NCI-H345 treated with DMSO at 0.1 percent for 48 hours (cell line): ENCODE data around the gene PXDC1.
"Not testable (repeated sequence)": the region's sequence is repeated elsewhere in the genome, so short reads cannot be mapped to it uniquely, and the experiment has no call there.

Source experiments
- DNase-seq: peaks from one replicate; lab custom pipeline; 2025; ENCODE audit not compliant: unreplicated experiment; lab: John Stamatoyannopoulos, UW

The PXDC1 gene

DNA sequence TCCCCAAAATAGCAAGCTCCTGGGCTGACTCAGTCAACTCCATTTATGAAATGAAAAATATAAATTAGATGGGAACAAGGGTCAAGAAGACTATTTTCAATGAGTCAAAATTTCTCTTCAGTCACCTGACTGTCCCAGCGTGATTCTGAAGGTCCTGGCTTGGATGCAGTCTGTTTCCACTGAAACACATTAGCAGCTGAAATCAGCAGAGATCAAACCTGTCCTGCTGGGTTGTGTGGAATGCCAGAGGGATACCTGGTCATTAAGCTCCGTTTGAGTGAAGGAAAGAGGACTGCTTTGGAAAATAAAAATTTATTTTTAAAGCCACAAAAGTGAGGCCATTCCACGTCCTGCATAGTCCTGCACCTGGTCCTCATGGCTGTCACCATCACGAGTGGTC, 37.4 kb downstream of the PXDC1 start:
- DNase-seq, result no peak

GRCh38 chr6:3712827-3713665, 38.5 kb downstream of the PXDC1 start:
- no peak for DNase-seq

DNA sequence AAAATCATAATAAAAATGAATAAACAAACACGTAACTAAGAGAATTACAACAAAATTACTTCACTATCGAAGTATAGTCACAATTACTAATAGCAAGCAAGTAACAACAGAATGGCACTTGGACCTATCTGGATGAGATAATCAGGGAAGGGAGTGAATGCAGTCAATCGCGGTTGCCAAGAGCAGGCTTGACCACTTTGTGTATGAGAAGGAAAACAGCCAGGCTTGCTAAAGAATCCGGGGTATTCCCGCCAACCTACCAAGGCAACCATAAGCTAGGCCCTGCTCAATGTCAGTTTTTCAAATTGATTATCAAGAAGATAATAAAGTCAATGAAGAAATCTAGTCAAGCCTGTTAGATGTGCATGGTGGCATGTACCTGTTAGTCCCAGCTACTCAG, 39.7 kb downstream of the PXDC1 start:
- no peak for DNase-seq

GRCh38 chr6:3710403-3710802, 41.1 kb downstream of the PXDC1 start:
- DNase-seq, result no peak

DNA sequence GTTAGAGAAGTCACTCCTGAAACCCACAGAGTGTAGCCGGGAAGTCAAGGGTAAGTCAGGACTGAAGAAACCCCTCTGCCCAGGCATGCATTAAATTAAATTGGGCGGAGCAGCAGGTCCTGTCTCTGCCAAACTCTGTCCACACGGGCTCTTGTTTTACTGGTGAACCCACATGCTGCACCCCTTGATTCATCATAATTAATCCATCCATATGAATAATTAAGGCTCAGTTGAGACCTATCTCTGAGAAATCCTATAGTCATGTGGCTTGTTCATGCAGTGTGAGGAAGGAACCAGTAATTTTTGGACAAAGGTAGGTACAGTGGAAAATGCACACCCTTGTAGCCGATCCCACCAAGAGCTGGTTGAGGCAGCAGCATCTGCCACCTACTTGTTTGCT, 43.0 kb downstream of the PXDC1 start:
- no peak for DNase-seq

GRCh38 chr6:3707751-3708412, 43.6 kb downstream of the PXDC1 start:
- DNase-seq, result no peak

DNA sequence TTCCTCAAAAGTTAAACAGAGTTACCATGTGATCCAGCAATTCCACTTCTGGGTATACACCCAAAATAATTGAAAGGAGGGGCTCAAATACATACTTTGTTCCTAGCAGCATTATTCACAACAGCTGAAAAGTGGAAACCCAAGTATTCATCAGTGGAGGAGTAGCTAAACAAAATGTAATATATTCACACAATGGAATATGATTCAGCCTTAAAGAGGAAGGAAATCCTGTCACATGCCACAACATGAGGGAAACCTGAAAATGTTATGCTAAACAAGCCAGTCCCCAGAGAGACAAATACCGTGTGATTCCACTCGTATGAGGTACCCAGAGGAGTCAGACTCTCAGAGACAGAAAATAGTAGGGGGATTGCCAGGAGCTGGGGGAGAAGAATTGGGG, 44.5 kb downstream of the PXDC1 start:
- no peak for DNase-seq

DNA sequence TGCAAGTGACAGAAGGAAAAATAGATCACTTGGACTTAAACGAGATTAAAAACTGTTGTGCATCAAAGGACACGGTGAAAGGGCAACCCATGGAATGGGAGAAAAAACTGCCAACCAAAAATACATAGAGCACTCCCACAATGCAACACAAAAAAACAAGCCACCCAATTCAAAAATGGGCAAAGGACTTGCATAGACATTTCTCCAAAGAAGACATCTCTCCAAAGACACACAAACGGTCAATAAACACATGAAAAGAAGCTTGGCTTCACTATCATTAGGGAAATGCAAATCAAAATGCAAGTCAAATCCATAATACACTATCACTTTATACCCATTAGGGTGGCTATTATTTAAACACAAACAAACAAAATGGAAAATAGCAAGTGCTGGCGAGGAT, 45.0 kb downstream of the PXDC1 start:
- DNase-seq, result no peak

- DNase-seq, result no peak
These were observed 49.9 kb downstream of the PXDC1 start for GRCh38 chr6:3701631-3702030.

DNA sequence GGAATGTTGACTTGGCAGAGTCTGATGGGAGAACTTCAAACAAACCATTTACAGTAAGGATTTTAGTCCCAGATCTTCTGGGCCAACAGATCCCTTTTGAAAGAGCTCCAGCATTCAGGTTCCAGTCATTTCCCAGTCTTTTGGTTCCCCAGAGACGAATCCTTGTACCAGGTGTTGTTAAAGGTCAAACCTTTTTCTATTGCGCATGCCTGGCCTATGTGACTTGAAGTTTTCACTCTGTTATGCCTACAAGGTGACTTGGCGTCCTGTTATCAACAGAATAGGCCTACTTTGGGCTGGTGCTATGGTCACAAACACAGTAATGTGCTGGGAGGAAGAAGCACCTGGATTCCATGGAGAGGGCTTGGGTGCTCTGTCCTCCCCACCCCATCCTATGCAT, 52.3 kb downstream of the PXDC1 start:
- DNase-seq, result no peak

- DNase-seq, result no peak
These were observed 53.5 kb downstream of the PXDC1 start for GRCh38 chr6:3698021-3698420.

DNA sequence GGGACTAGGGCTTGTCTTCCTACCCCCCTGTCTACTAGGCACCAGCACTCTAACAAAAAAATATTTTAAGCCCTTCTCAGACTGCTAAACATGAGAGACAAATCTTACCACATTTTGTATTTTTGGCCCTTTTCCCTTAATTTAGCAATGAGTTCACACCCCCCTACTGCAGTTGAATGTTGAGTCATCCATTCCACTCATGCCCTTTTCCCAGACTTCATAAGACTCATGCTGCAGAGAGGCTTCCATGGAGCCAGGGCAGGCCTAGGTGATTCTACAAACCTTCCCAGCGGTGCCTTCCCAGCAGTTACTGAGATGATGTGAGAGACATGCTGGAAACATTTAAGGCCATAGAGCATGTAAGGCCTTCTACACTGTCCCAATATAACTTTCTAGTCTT, 53.9 kb downstream of the PXDC1 start:
- DNase-seq, result no peak

DNA sequence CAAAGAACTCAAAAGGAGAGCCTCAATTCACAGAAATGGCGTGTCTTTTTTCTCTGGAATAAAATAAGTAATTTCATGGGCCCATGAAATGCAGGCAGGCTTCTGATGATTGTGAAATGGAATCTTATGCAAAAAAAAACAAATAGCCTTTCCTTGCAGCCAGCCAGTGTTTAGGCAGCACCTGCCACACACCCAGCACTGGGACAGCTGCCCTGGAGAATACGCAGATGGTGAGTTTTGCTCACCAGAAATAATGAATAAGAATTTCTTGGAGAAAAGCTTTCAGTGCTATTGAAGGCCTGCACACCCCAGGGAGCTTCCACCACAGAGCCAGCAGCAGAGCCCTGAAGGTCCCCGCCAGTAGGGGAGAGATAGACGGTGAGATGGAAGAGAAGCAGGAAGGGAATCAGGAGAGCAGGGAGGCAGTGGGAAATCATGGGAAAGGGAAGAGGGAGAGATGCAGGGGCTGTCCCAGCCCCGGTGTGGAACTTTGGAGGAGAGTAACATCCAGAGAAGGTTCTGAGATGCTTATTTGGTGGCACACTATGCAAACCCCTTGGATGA, 54.9 kb downstream of the PXDC1 start:
- no peak for DNase-seq

- no peak for DNase-seq
These were observed 56.3 kb downstream of the PXDC1 start for GRCh38 chr6:3695065-3695817.

DNA sequence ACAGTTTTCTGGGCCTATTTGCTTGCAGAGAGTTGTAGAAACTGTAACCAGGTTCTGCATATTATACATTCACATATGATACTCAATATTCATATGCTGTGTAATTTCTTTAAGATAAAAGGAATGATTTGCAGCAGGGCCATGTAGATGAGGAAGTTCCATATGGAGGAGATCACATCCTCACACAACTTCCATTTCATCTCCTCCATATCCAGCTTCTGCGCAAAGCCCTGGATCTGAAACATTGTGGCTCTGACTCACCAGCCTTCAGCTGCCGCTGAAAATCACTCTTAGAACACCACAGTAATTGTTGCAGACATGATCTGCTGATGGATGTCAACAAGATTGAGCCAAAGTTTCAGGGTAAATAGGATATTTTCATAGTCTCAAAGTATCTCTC, 57.7 kb downstream of the PXDC1 start:
- no peak for DNase-seq

DNA sequence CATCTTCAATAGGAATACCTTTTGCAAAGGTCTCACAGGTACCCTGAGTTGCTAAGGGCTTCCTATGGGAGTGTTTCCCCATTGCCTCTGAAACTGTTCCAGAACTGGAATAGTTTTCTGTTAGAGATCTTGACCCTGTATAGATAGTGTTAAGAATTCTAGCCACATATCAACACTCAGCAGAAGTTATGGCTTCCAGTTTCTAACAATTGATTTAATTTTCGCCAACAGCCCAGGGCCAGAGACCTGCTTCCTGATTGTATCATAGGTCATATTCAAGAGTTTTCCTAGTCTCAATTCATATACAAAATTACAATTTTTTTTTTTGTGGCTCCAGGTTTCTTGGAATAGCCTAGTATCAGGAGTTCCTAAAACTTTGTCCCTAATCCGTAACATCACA, 61.0 kb downstream of the PXDC1 start:
- no peak for DNase-seq

- DNase-seq, result no peak
These were observed 63.7 kb downstream of the PXDC1 start for GRCh38 chr6:3687847-3688246.

DNA sequence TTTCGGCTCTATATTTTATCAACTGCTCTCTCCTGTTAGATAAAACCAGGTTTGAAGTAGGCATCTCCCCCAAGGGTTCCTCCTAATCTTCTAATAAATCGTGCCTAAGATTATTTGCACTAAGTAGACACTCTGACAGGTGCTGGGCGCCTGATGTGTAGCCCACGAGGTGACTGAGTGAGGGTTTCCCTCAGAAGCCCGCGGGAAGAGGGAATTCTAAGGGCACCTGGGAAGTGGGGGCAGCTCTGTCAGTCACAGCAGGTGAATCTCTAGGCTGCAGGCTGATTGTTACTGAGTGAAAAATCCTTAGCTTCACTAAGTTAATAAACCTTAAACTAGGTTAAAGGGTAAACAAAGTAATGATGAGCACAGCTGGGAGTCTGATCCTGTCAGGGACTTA, 68.2 kb downstream of the PXDC1 start:
- no peak for DNase-seq

DNA sequence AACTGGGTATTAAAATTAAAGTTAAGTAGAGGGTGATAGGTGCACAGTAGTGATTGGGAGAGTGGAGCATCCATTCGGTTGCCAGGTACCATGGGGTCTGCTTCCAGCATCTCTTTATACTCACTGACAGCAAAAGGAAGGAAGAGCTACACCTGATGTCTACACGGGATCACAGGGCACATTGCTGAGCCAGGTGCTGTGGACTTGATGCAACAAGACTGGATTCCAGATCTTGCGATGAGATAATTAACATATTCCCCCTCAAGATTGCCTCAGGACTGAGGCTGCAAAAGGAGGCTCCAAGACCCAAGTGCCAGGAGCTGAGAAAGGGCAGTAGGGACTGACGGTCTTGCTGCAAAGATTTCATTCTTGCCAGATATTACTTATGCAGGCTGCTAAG, 72.6 kb downstream of the PXDC1 start:
- DNase-seq, result no peak

DNA sequence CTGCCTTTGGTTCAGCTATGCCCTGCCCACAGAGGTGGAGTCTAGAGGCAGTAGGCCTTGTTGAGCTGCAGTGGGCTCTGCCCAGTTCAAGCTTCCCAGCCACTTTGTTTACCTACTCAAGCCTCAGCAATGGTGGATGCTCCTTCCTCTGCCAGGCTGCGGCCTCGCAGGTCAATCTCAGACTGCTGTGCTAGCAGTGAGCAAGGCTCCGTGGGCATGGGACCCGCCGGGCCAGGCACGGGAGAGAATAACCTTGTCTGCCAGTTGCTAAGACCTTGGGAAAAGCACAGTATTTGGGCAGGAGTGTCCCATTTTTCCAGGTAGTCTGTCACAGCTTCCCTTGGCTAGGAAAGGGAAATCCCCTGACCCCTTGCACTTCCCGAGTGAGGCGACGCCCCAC, 73.8 kb downstream of the PXDC1 start:
- not testable (repeated sequence) for DNase-seq

DNA sequence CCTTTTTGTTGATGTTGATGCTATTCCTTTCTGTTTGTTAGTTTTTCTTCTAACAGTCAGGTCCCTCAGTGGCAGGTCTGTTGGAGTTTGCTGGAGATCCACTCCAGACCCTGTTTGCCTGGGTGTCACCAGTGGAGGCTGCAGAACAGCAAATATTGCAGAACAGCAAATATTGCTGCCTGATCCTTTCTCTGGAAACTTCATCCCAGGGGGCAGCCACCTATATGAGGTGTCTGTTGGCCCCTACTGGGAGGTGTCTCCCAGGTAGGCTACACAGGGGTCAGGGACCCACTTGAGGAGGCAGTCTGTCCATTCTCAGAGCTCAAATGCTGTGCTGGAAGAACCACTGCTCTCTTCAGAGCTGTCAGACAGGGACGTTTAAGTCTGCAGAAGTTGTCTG, 74.2 kb downstream of the PXDC1 start:
- DNase-seq, result not testable (repeated sequence)
